Fibroblast of skin of left quadriceps (primary cell): ENCODE results near the gene CDH2.

Experiments
- DNase-seq, 2 experiments: peaks; one replicate each; pipeline ENCODE4 v3.0.0-alpha.2; 2013; ENCODE audit warnings: low read depth in 2 of 2

The CDH2 gene

GRCh38 chr18:28088477-28088876, 88.5 kb downstream of the CDH2 start:
- DNase-seq, result no peak

GRCh38 chr18:28086670-28087552, 90.0 kb downstream of the CDH2 start:
- no peak for DNase-seq

DNA sequence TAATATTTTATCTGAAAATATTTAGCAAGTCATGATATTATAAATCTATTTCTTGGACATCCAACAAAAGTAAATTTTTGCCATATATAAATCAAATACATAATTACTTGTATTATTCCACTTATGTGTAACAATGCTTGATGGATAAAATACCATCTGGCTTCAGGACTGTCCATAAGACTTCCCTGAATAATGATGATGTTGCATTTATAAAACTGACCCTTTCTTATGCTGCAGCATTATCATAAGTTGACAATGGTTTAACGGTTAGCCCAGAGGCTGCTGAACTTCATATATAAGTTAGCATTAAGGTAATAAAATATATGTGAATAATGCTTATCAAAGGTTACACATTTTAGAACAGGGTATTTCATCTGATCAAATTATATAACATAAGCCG, 95.4 kb downstream of the CDH2 start:
- DNase-seq, result no peak

- DNase-seq, result no peak
Measured at GRCh38 chr18:28080876-28081300, 96.0 kb downstream of the CDH2 start.

DNA sequence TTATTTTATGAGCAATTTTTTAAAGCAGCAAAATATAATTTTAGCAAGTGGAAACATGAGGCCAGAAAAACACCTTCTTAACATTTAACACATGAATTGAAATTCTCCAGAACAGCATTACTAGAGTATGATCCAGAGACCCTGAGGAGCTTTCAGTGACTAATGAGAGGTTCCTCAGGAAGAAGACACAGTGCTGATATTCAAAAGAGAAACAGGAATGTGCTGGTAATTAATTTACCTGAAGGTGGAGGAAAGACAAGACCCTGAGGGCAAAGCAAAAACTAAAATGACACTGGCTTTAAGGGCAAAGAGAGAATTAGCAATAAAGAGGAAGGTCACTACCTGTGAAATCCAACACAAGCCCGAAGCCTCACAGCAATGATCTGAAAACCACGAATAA, 97.0 kb downstream of the CDH2 start:
- DNase-seq, result no peak

DNA sequence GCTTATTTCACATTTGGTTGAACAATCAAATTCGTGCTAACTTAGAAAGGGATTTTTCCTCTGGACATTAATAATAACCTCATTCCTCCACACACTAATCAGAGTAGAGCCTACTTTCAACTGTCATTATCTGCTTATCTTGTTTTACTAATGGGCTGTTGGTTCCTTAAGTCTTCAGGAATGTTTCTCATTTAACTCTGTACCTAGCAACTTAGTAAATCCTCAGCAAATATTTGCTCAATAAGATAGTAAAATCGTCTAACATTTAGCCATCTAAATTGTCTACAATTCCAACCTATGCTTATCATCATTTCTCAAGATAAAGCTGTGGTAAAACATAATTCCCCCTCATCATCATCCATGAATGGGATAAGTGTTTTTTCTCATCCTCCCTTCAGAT, 98.1 kb downstream of the CDH2 start:
- DNase-seq, result no peak

DNA sequence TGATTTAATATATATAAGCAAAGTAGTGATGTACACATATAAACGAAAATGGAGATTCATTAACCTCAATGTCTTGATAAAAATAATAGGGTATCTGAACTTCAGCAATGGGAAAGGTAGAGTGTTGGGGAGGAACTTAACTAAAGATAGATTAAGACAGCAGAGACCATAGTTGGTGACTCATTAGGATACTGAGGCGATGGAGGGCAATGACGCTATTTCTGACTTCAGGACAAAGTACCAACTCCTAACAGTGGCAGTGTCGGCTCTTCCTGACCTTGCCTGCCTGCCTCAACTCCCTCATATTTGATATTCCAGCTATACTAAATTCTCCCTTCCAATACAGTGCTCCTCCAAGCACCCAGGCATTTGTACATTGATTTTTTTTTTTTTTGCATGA, 98.6 kb downstream of the CDH2 start:
- DNase-seq, result no peak

DNA sequence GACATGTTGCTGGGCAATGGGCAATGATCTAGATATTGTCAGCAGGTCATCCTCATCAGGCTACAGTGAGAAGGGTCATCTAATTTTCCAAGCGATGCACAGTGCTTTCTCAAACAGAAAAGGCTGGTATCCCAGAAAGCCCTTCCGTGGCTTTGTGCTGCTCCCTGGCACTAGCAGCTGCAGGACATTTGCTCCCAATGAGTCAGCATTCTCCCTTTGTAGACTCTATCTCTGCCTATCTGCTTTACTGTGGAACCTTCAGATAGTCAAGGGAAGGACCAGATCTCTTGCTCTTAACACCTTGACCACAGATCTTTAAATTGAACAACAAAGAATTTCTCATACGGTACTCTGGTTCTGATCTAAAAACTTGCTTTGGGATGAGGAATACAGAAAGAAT, 101.4 kb downstream of the CDH2 start:
- no peak for DNase-seq

DNA sequence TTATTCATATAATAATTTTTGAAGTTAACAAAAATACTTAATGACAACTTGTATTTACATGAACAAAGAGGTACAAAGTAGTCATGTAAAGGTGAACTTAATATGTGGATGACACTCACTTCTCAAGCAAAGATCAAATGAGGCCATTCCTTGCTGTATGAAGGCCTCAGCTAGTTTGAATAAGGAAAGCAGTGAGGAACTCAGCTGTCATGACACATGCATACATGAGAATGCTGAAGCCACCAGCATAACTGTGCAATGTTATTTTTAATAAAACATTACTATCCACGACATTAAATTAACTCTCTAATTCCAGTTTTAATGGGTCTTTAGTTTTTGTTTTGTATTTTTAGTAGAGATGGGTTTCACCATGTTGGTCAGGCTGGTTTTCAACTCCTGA, 102.9 kb downstream of the CDH2 start:
- DNase-seq, result no peak

DNA sequence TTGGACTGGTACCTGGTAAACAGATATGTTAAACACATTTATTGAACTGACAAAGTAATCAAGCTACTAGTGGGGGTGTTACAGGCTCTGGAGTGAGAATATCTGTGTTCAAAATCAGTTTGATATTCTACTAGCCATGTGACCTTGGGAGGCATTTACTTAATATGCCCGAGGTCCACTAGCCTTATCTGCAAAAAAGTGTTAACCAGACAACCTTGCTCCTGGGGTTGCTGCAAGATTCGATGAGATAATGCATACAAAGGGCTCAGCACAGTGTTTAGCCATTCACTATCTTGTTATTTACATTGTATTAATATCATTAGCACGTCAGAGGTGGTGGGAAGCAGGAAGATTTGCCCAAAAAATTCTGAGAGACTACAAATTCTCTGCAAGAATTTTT, 103.3 kb downstream of the CDH2 start:
- no peak for DNase-seq

GRCh38 chr18:28071199-28071598, 105.7 kb downstream of the CDH2 start:
- no peak for DNase-seq

- DNase-seq, result no peak
Measured at GRCh38 chr18:28068207-28068606, 108.7 kb downstream of the CDH2 start.

DNA sequence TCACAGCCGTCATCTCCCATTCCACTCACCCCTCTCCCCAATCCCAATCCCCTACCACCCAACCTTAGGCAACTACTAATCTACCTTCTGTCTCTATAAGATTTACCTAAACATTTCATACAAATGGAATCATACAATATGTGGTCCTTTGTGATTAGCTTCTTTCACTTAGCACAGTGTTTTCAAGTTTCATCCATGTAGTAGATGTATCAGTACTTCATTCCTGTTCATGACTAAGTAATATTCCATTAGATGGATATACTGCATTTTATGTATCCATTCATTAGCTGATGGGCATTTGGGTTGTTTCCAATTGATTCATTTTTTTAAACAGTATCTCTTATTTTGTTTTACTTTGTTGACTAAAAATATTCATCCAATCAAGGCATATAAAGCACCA, 109.6 kb downstream of the CDH2 start:
- no peak for DNase-seq

- DNase-seq, result no peak
Measured at GRCh38 chr18:28065793-28066186, 111.1 kb downstream of the CDH2 start.

DNA sequence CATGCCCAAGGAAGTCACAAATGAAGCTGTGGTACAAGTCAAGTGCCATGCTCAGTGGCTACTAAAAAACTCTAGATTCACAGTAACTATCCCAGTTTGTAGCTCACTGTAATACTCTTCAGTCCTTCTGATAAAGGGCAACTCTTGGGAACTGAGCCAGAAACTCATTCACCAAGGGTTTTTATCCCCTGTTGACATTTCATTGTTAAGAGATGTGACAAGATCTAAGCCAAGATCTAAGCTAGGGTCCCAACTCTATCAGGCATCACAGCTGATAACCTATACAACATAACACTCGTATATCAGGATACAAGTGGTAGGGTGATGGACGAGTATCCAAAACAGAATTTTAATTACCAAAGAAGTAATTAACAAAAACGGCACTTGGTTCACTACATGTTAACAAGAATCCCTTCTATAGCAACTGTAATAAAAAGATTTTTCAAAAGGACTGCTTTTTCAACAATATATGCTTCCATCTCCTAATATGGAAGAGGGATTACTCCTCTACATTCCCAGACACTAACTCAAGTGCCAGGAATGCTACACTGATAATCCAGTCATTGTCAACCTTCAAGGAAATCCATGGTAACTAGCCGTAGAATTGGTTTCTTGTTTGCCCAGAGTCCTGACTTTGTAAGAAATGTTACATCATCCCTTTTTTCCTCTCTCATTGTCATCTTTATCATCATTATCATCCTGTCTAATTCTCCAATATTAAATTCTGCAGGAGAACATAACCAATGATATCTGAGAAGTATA, 111.7 kb downstream of the CDH2 start:
- DNase-seq, result peak; percentile 90 to 91

DNA sequence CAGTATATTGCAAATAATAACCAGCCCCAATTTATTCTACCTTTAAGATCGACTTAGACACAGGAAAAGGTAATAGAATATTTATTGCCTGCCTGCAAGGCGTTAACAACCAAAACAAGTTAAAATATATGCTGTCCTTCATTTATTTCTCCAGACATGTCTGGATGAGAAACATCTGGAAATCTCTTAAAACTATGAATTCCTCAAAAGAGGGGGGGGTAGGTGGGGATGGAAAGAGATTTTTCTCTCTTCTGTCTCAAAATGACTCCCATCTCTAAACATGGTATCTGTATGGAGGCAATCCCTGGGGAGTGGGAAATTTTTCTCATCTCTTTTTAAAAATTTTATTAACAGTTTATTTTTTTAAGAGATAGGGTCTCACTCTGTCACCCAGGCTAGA, 113.0 kb downstream of the CDH2 start:
- peak in 1 of 2 experiments; percentile 53 for DNase-seq

GRCh38 chr18:28063271-28063761, 113.6 kb downstream of the CDH2 start:
- peak in 1 of 2 experiments; percentile 35 for DNase-seq

- peak; percentile 57 to 62 for DNase-seq
Measured at GRCh38 chr18:28062443-28062842, 114.5 kb downstream of the CDH2 start.

- no peak for DNase-seq
Measured at GRCh38 chr18:28059861-28060260, 117.1 kb downstream of the CDH2 start.

DNA sequence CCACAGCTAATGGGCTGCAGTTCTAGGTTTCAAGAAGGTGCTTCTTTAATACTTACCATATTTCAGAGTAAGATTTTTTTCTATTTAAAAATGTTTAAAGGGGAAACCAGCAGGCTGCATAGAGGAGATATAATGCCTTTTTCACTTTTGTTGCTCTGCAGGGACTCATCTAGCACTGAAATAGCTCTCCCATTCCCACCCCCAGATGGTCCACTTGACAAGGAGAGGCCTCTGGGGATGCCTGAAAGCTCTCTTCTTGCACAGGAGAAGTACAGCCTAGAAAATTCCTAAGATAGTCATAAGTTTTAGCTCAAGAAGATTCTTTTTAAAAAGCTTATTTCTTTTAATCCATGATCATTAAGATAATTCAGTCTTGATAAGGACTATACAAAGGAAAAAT, 126.4 kb downstream of the CDH2 start:
- no peak for DNase-seq

DNA sequence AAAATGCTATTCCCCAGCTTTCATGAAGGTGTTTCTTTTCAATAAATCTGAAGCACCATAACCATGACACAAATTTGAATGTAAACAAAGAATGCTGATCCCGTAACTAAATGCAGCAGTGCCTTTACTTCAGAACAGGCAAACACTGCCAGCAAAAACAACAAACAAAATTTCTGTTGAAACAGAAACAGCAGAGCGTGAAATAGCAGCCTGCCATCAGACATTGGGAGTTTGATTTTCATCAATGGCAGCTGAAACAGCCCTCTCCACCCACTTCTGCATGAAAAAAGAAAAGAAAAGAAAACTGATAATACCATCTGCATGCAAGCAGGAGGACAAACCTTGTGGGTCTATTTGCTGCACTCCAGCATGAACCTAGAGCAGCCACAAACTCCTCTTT, 128.3 kb downstream of the CDH2 start:
- DNase-seq, result no peak

DNA sequence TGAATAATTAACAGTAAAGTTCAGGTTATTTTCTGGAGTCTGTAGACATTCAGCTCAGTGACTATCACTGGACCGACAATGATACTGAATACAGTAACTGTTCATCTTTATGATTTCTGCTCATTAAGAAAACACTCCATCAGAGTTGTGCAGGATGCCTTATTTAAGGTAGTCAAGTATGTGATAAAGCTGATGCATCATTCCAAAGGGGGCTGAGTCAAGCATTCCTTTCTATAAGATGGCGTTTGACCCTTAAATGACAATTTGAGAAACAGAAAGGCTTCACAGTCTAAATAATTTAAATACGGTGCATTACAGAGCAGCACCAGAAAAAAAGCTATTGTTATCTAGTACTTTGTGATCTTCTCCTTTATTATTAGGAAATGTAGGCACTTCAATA, 131.1 kb downstream of the CDH2 start:
- DNase-seq, result no peak
